OCI-LY3 (cell line): Measurements from ENCODE around the gene C2.
"Not testable (repeated sequence)": the region's sequence is repeated elsewhere in the genome, so short reads cannot be mapped to it uniquely, and the experiment has no call there.

Experiments
- CTCF ChIP-seq: fragments of 200-600, 300-600 bp; sonication (generic); IDR thresholded peaks from 2 replicates; pipeline ENCODE4 v1.5.1; 2014; ENCODE audit warnings: antibody characterized with exemption, low read length, low read depth
- EZH2phosphoT487 ChIP-seq: fragments of 200-600 bp; shearing (Covaris generic); IDR thresholded peaks from 2 replicates; pipeline ENCODE4 v1.6.1; 2018; ENCODE audit warnings: antibody characterized with exemption, mixed run types, low read depth

- not testable (repeated sequence) for TF ChIP-seq EZH2phosphoT487, CTCF
These were observed 52.8 kb downstream of the C2 start for GRCh38 chr6:31980195-31980876.
